GM21526 (cell line): Measurements from ENCODE around the gene HSPB2.
A peak's percentile ranks its signal among the peaks of the same experiment; 100 is the strongest.

Experiments
- ATAC-seq: cut with Tn5 transposase; IDR thresholded peaks from one replicate; pipeline ENCODE4 v1.9.1; 2021; ENCODE audit warnings: moderate library complexity; ENCODE audit not compliant: unreplicated experiment, low FRiP score

HSPB2 gene

GRCh38 chr11:111936040-111936540 lies 23.6 kb downstream of the HSPB2 start:
- ATAC-seq: no peak

GRCh38 chr11:111937461-111937769 lies 24.9 kb downstream of the HSPB2 start:
- no peak for ATAC-seq

GRCh38 chr11:111937844-111938243 lies 25.3 kb downstream of the HSPB2 start:
- ATAC-seq: no peak

- peak; percentile 84 for ATAC-seq
Observed at GRCh38 chr11:111938687-111939160, 26.2 kb downstream of the HSPB2 start.

- no peak for ATAC-seq
Observed at GRCh38 chr11:111939836-111940604, 27.5 kb downstream of the HSPB2 start.

- ATAC-seq: no peak
Observed at GRCh38 chr11:111941963-111942362, 29.4 kb downstream of the HSPB2 start.

- no peak for ATAC-seq
Observed at GRCh38 chr11:111942829-111943228, 30.3 kb downstream of the HSPB2 start.

GRCh38 chr11:111944139-111944538 lies 31.6 kb downstream of the HSPB2 start:
- ATAC-seq: no peak

GRCh38 chr11:111944651-111945051 lies 32.1 kb downstream of the HSPB2 start:
- no peak for ATAC-seq

GRCh38 chr11:111945198-111945597 lies 32.7 kb downstream of the HSPB2 start:
- ATAC-seq: no peak

GRCh38 chr11:111946499-111946898 lies 34.0 kb downstream of the HSPB2 start:
- ATAC-seq: no peak

- no peak for ATAC-seq
Observed at GRCh38 chr11:111947143-111947542, 34.6 kb downstream of the HSPB2 start.

- ATAC-seq: no peak
Observed at GRCh38 chr11:111949519-111950426, 37.2 kb downstream of the HSPB2 start.

GRCh38 chr11:111951565-111951964 lies 39.0 kb downstream of the HSPB2 start:
- no peak for ATAC-seq

- ATAC-seq: no peak
Observed at GRCh38 chr11:111954154-111954553, 41.6 kb downstream of the HSPB2 start.

GRCh38 chr11:111957663-111958444 lies 45.3 kb downstream of the HSPB2 start:
- ATAC-seq: no peak

- no peak for ATAC-seq
Observed at GRCh38 chr11:111960916-111961315, 48.4 kb downstream of the HSPB2 start.

GRCh38 chr11:111961389-111962300 lies 49.1 kb downstream of the HSPB2 start:
- ATAC-seq: no peak
